DMS53 treated with DMSO at 0.1 percent for 48 hours (cell line): ENCODE measurements around the gene NSUN3.
"Not testable (repeated sequence)": the region's sequence is repeated elsewhere in the genome, so short reads cannot be mapped to it uniquely, and the experiment has no call there.

ENCODE experiments used
- DNase-seq: peaks from one replicate; lab custom pipeline; 2025; ENCODE audit not compliant: unreplicated experiment; lab: John Stamatoyannopoulos, UW

NSUN3 gene

GRCh38 chr3:94066506-94067500 lies 3.9 kb downstream of the NSUN3 start:
- DNase-seq, result no peak

- DNase-seq, result peak; percentile 29
Observed at GRCh38 chr3:94069194-94069813, 6.4 kb downstream of the NSUN3 start.

GRCh38 chr3:94070341-94070911 lies 7.6 kb downstream of the NSUN3 start:
- DNase-seq, result no peak

GRCh38 chr3:94071713-94072284 lies 8.9 kb downstream of the NSUN3 start:
- no peak for DNase-seq

- no peak for DNase-seq
Observed at GRCh38 chr3:94076055-94076454, 13.2 kb downstream of the NSUN3 start.

GRCh38 chr3:94080552-94080951 lies 17.7 kb downstream of the NSUN3 start:
- not testable (repeated sequence) for DNase-seq

- DNase-seq, result no peak
Observed at GRCh38 chr3:94081884-94082283, 19.0 kb downstream of the NSUN3 start.

- DNase-seq, result no peak
Observed at GRCh38 chr3:94082391-94082937, 19.6 kb downstream of the NSUN3 start.

- DNase-seq, result no peak
Observed at GRCh38 chr3:94083261-94083660, 20.4 kb downstream of the NSUN3 start.

GRCh38 chr3:94089126-94089525 lies 26.3 kb downstream of the NSUN3 start:
- DNase-seq, result no peak

GRCh38 chr3:94092086-94092485 lies 29.2 kb downstream of the NSUN3 start:
- DNase-seq, result no peak

- DNase-seq, result no peak
Observed at GRCh38 chr3:94093151-94093550, 30.3 kb downstream of the NSUN3 start.

- no peak for DNase-seq
Observed at GRCh38 chr3:94095111-94095510, 32.2 kb downstream of the NSUN3 start.

GRCh38 chr3:94098452-94098851 lies 35.6 kb downstream of the NSUN3 start:
- DNase-seq, result no peak

- no peak for DNase-seq
Observed at GRCh38 chr3:94099311-94099710, 36.5 kb downstream of the NSUN3 start.

- DNase-seq, result no peak
Observed at GRCh38 chr3:94101860-94102259, 39.0 kb downstream of the NSUN3 start.

- no peak for DNase-seq
Observed at GRCh38 chr3:94106268-94106667, 43.4 kb downstream of the NSUN3 start.

- DNase-seq, result not testable (repeated sequence)
Observed at GRCh38 chr3:94110232-94110631, 47.4 kb downstream of the NSUN3 start.

- DNase-seq, result no peak
Observed at GRCh38 chr3:94110854-94111253, 48.0 kb downstream of the NSUN3 start.

GRCh38 chr3:94114666-94115065 lies 51.8 kb downstream of the NSUN3 start:
- DNase-seq, result no peak

GRCh38 chr3:94115482-94115881 lies 52.6 kb downstream of the NSUN3 start:
- no peak for DNase-seq
